ENCODE results near the gene KCNE4.
"Not testable (repeated sequence)": the region's sequence is repeated elsewhere in the genome, so short reads cannot be mapped to it uniquely, and the experiment has no call there.

The KCNE4 gene

DNA sequence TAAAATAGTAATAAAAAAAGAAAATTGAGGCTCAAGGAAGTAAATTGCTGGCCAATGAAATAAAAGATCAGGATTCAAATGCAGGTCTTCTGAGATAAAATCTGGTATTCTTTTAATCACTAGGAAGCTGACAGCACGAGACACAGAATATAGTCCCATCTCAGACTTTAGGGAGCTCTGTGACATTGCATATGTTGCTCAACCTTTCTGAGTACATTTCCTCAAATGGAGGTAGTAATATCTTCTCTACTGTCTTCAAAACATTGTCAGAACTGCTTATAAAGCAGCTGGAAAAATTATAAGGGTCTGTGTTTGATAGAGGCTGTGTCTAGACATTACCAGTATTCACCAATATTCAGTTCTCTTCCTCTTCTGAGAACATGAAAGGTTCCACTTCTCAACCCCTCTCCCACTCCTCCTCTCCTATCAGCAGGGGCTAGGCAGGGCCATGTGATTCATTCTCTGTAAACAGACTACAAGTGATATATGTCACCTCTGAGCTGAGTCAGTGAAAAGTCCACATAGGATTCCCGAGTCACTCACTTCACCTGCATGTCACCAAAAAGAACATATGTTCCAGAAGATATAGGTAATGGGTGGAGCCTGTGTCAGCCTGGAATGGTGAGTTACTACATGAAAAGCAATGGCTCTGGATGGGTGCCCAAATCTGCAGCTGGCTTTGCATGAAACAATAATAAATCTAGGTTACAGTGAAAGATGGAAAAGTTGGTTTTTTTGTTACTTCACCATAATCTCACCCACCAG lies 7.1 kb downstream of the KCNE4 start:
- no peak for FAIRE-seq

- FAIRE-seq: no peak
Measured at GRCh38 chr2:223060201-223060825, 8.3 kb downstream of the KCNE4 start.

DNA sequence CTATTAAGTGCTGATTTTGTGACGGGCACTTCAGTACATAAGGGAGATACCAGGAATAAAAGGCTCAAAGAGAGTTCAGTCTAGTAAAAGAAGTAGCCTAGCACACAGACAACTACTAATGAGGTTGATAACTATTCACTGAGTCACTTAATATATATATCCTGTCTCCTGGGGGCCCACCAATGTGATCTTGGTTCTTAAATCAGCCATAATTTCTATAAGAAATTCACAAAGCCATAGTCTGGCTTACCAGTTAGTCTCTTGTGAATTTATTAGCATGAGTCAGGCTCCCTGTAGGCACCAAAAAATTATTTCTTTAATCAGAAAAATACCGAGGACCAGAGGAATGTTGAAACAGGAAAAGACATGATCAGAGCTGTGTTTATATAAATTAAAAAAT lies 10.4 kb downstream of the KCNE4 start:
- FAIRE-seq: no peak

DNA sequence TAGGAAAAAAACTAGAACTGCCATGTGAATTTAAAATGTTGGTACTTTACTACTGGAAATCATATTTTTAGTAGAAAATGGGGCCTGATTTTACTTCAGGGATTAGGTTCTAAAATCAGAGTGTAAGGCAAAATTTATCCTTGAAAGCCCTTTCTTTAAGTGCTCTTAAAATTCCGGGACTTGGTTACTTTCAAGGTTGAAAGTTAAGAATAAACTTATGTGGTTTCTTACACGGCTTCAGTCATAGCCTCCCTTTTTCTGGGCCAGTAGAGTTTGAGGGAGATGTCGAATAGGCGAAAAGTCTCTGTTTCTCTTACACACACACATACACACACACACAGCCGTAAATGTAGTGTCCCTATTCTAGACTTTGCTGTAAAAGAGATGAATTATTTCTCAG lies 13.1 kb downstream of the KCNE4 start:
- no peak for FAIRE-seq

- no peak for FAIRE-seq
Measured at GRCh38 chr2:223066721-223067120, 14.7 kb downstream of the KCNE4 start.

GRCh38 chr2:223068071-223068470 lies 16.1 kb downstream of the KCNE4 start:
- no peak for FAIRE-seq

DNA sequence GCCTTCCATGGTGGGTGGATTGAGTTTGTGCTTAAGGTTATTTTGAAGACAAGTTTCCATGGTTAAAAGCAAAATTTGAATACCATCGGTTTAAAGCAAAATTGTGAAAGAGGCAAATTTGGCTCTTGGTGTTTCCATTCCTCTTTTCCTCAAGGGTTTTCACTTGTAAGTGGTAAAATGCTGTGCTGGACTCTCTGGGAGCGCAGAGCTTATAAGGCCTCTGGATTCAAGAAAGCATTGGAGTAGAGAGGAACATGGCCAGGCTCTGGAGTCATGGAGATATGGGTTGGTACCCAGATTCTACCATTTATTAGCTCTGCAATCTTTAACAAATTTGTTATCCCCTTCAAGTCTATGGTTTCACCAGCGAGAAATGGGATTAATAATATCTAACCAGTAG lies 17.5 kb downstream of the KCNE4 start:
- no peak for FAIRE-seq

GRCh38 chr2:223069988-223070387 lies 18.0 kb downstream of the KCNE4 start:
- FAIRE-seq: no peak

DNA sequence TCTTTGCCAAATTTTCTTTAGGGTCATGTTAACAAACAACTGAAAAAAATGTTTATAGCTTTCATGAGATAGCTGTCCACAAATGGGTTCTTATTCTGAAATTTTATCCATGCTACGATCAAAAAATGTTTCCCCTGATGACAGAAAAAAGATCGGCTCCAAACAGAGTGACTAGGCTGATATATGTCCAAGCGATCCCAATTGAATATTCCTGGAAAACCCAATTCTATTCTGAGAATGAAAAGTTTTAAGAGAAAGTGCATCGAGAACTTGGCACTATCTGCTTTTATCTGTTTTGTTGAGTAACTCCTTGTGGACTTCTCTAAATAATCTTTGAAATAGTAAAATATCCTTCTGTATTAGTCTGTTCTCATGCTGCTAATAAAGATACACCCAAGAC lies 19.1 kb downstream of the KCNE4 start:
- FAIRE-seq: no peak

- FAIRE-seq: no peak
Measured at GRCh38 chr2:223072826-223073225, 20.8 kb downstream of the KCNE4 start.

GRCh38 chr2:223075301-223076270 lies 23.6 kb downstream of the KCNE4 start:
- FAIRE-seq: no peak

- no peak for FAIRE-seq
Measured at GRCh38 chr2:223076573-223076972, 24.6 kb downstream of the KCNE4 start.

- no peak for FAIRE-seq
Measured at GRCh38 chr2:223078482-223078881, 26.5 kb downstream of the KCNE4 start.

DNA sequence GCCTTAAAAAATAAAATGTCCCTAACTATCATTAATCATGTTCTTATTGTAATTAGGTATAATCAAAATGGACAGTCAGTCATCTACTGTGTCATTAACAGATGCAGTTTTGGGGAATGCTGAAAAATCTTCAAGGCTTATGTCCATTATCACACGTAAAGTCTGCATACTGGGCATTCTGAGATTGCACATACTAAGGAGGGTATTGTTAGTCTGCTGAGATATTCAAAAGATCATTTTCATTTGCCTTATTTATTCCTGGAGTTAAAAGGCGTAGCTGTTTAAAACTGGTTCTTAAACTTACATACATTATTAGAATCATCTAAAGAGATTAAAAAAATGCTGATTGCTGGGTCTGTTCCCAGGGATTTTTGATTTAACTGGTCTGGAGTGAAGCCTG lies 27.4 kb downstream of the KCNE4 start:
- no peak for FAIRE-seq

DNA sequence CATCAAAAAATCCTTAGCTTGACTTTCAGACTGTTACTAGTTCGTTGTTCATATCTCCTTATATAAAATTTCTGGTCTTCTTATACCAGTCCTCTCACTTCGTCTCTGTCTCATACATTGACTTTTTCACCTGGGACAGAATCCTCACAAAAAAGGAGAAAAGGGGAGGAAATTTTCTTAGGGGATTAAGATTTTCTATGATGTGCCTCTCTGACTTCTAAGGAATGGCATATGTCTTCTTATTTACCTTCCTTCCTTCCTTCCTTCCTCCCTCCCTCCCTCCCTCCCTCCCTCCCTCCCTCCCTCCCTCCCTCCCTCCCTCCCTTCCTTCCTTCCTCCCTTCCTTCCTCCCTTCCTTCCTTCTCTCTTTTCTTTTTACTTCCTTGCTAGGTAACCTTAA lies 27.9 kb downstream of the KCNE4 start:
- FAIRE-seq: no peak

DNA sequence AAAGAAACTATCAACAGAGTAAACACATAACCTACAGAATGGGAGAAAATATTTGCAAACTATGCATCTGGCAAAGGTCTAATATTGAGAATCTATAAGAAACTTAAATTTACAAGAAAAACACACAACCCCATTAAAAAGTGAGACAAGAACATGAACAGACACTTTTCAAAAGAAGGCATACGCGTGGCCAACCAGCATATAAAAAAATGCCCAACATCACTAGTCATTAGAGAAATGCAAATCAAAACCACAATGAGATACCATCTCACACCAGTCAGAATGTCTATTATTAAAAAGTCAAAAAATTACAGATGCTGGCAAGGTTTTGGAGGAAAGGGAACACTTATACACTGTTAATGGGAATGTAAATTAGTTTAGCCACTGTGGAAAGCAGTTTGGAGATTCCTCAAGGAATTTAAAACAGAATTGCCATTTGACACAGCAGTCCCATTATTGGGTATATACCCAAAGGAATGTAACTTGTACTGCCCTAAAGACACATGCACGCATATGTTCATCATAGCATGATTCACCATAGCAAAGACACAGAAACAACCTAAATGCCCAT lies 28.9 kb downstream of the KCNE4 start:
- FAIRE-seq: not testable (repeated sequence)

- FAIRE-seq: no peak
Measured at GRCh38 chr2:223081789-223082188, 29.8 kb downstream of the KCNE4 start.

DNA sequence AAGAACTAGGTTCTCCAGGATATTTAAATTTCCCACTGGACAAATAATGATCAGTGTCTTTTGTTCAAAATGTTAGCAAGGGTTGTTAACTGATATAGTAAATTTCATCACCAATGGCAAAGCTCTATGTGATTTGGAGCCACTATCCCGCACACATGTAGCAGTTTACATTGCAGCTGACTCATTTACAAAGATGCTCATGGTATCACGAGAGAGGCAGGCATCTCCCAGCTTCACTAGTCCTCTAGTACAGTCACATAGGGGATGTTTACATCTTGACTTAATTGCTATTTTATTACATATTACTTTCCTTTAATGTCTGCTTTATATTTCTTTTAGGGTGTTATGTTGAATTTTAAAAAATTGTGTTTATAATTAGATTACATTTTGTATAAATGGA lies 30.7 kb downstream of the KCNE4 start:
- no peak for FAIRE-seq

DNA sequence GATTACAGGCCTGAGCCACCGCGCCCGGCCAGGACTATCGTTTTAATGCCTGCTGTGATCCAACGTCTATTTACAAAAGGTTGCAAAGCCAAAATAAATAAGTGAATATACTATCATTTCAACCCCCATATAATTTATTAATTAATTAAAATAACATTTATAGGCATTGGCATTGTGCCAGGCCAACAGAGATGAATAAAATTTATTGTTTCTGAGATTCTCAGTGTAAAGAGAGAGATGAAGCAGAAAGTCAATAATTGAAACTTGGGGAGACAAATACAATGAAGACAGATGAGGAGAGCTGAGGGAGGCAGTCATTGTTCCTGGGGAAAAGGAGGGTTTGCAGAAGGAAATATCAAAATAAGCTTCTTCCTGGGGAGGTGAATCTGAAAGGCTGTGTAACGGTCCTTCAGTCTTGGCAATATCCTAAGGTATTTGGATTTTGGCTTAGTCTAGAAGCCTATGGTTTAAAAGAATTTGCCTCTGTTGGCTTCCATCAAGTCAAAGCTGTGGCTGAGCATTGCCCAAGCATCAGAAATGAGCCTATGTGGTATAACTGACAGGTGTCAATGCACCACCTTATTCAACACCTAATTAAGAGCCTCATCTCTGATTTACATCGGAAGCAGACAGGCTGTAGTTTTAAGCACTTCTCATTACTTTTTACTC lies 31.5 kb downstream of the KCNE4 start:
- no peak for FAIRE-seq

DNA sequence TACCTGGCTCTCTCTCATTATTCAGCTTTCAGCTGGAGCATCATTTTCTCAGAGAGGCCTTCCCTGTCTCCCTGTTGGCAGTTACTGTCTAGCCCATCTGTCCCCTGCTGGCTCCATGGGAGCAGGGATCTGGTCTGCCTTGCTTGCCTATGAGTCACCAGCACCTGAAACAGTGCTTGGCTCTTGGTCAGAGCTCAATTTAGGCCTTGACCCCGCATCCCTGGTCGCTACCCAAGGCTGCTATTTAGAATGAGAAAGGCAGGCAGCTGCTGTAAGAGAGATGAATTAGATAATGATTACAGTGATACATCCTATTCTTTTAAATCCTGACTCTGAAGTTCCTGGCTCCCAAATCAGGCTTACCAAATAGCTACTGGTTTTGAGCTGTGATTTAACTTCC lies 32.9 kb downstream of the KCNE4 start:
- no peak for FAIRE-seq

GRCh38 chr2:223086370-223086981 lies 34.5 kb downstream of the KCNE4 start:
- no peak for FAIRE-seq

GRCh38 chr2:223087466-223087865 lies 35.5 kb downstream of the KCNE4 start:
- no peak for FAIRE-seq
